Transverse colon (tissue), 3 donors: ENCODE measurements around the gene EP300.

Source experiments
- CTCF ChIP-seq, 5 experiments: fragments of 200-600 bp in 3 of 5; fragments of 450-650 bp in 2 of 5; sonication (generic) in 3 of 5; IDR thresholded peaks; 1 replicate in 2 of 5; 2 replicates in 3 of 5; pipeline ENCODE4 v1.5.1; 2016 to 2017; ENCODE audit warnings: antibody characterized with exemption in 5 of 5, inconsistent platforms in 3 of 5, mild to moderate bottlenecking in 2 of 5, moderate library complexity in 1 of 5
- EP300 ChIP-seq: sonication (generic); formaldehyde crosslinking; IDR thresholded peaks from one replicate; pipeline ENCODE4 v1.6.1; 2017; ENCODE audit warnings: antibody characterized with exemption, low read depth
- POLR2A ChIP-seq: fragments of 450-650 bp; IDR thresholded peaks from one replicate; pipeline ENCODE4 v1.6.1; 2016; ENCODE audit warnings: antibody characterized with exemption, mild to moderate bottlenecking, moderate library complexity

DNA sequence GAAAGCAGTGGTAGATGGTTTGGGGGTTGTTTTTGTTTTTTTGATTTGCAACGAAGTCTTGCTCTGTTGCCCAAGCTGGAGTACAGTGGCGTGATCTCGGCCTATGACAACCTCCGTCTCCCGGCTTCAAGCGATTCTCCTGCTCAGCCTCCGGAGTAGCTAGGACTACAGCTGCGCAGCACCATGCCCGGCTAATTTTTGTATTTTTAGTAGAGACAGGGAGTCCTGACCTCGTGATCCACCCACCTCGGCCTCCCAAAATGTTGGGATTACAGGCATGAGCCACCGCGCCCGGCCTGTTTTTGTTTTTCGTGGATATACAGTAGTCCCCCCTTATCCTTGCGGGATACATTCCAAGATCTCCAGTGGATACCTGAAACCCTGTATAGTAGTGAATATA, 6.6 kb downstream of the EP300 start:
- TF ChIP-seq CTCF (IDR thresholded peaks at IDR 0.05) (no peak), POLR2A (no peak), EP300 (no peak)
